ENCODE results near the gene RBM17.

Gene RBM17

GRCh38 chr10:6082496-6083395 lies 6.1 kb upstream of the RBM17 start:
- no peak for TF ChIP-seq CTCF (IDR thresholded peaks at IDR 0.05; ENCODE audit: low read depth, low read length)
- no peak for DNase-seq (ENCODE audit: extremely low read depth, low read depth)

GRCh38 chr10:6083523-6084475 lies 5.0 kb upstream of the RBM17 start:
- no peak for DNase-seq (ENCODE audit: extremely low read depth, low read depth)
- no peak for TF ChIP-seq CTCF (IDR thresholded peaks at IDR 0.05; ENCODE audit: low read depth, low read length)

GRCh38 chr10:6086375-6087233 lies 2.2 kb upstream of the RBM17 start:
- TF ChIP-seq CTCF (IDR thresholded peaks at IDR 0.05; ENCODE audit: low read depth, low read length), result peak; percentile 95
- peak; percentile 64 for DNase-seq (ENCODE audit: extremely low read depth, low read depth)

- no peak for TF ChIP-seq CTCF (IDR thresholded peaks at IDR 0.05; ENCODE audit: low read depth, low read length)
- no peak for DNase-seq (ENCODE audit: extremely low read depth, low read depth)
Observed at GRCh38 chr10:6089334-6090219, 743 bp downstream of the RBM17 start.

- no peak for TF ChIP-seq CTCF (IDR thresholded peaks at IDR 0.05; ENCODE audit: low read depth, low read length)
- DNase-seq (ENCODE audit: extremely low read depth, low read depth), result no peak
Observed at GRCh38 chr10:6091630-6092029, 2.8 kb downstream of the RBM17 start.

GRCh38 chr10:6092731-6093130 lies 3.9 kb downstream of the RBM17 start:
- no peak for TF ChIP-seq CTCF (IDR thresholded peaks at IDR 0.05; ENCODE audit: low read depth, low read length)
- DNase-seq (ENCODE audit: extremely low read depth, low read depth), result no peak
